GM12864 (cell line): ENCODE results near the gene GSG1L.
"Not testable (repeated sequence)": the region's sequence is repeated elsewhere in the genome, so short reads cannot be mapped to it uniquely, and the experiment has no call there.

Experiments
- DNase-seq: peaks from one replicate; pipeline ENCODE4 v3.0.0-alpha.2; 2011; ENCODE audit warnings: low read depth
- H3K4me3 ChIP-seq: 2 replicates; pipeline ENCODE4 v1.5.1; 2011; ENCODE audit warnings: mild to moderate bottlenecking, low read depth, low read length, control low read depth
- CTCF ChIP-seq: IDR thresholded peaks from 2 replicates; pipeline ENCODE4 v1.5.1; 2011; ENCODE audit warnings: low read depth, mild to moderate bottlenecking, moderate library complexity, low read length, control low read depth, inconsistent platforms; ENCODE audit errors: missing control alignments

GSG1L gene

DNA sequence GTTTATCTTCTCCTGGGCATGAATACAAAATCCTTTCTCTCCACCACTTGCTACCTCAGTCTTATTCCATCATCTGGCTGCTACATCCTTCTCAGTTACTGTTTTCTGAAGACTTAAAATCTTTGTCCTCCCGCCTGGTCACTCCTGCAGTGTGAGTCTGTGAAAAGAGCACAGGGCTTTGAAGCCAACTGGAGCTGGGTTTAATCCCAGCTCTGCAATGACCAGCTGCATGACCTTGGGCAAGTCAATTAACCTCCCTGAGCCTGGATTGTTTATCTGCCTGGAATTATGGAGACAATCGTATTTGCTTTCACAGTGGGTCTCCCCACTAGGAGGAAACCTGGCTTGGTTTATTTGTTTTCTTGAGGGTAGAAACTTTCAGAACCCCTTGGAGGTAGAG lies 183.2 kb downstream of the GSG1L start:
- no peak overlapping the region for H3K4me3 ChIP-seq
- DNase-seq, result no peak
- TF ChIP-seq CTCF, result no peak

DNA sequence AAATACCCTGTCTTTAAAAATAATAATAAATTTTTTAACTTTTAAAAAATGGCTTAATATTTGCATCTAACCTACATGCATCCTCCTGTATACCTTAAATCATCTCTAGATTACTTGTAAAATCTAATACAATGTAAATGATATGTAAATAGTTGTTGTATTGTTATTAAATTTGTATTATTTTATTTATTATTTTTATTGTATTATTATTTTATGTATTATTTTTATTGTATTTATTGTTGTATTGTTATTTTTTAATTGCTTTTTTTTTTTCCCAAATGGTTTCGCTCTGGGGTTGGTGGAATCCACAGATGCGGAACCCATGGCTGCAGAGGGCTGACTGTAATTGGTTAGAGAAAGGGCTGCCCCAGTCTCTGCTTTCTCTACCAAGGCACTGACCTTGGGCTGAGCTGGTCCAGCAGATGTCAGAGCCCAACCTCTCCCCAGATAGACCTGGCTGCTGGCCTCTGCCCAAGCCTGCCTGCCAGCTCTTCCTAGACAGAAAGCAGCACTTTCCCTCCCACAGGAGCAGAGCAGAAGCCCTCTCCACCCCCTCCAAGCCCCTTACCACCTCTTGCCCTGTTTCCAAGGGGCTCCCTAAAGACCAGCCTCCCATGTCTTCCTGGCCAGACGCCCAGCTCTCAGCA lies 183.8 kb downstream of the GSG1L start:
- H3K4me3 ChIP-seq, result no peak overlapping the region
- TF ChIP-seq CTCF, result no peak
- DNase-seq, result no peak

GRCh38 chr16:27872627-27873026 lies 190.9 kb downstream of the GSG1L start:
- not testable (repeated sequence) for DNase-seq, H3K4me3 ChIP-seq

DNA sequence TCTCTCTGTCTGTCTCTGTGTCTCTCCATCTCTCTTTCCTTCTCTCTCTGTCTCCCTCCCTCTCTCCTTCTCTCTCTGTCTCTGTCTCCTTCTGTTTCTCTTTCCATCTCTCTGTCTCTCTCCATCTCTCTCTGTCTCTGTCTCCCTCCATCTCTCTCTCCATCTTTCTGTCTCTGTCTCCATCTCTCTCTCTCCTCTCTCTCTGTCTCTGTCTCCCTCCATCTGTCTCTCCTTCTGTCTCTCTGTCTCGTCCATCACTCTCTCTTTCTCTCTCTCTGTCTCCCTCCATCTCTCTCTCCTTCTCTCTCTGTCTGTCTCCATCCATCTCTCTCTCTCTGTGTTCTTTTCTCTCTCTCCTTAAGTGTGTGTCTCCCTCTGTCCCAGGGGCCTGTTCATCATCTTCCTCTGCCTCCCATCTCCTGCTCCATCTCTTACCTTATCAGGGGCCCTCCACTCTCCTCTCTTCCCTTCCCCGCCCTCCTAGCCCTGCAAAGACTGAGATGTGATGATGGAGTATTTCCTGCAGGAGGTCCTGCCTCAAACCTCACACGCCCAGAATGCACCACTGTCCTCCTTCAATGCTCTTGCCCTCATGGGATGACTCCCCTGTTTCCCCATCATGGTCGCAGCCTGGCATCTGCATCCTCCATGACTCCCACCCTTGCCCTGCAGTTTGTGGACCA lies 193.3 kb downstream of the GSG1L start:
- H3K4me3 ChIP-seq, result no peak overlapping the region
- no peak for DNase-seq
- TF ChIP-seq CTCF, result no peak

DNA sequence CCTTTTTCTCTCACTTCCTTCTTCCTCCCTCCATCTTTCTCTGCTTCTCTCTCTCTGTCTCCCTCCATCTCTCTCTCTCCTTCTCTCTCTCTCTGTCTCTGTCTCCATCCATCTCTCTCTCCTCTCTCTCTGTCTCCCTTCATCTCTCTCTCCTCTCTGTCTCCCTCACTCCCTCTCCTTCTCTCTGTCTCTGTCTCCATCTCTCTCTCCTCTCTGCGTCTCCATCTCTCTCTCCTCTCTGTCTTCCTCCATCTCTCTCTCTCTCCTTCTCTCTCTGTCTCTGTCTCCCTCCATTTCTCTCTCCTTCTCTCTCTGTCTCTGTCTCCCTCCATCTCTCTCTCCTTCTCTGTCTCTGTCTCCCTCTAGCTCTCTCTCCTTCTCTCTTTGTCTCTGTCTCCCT lies 194.1 kb downstream of the GSG1L start:
- TF ChIP-seq CTCF, result no peak
- H3K4me3 ChIP-seq, result no peak overlapping the region
- no peak for DNase-seq

DNA sequence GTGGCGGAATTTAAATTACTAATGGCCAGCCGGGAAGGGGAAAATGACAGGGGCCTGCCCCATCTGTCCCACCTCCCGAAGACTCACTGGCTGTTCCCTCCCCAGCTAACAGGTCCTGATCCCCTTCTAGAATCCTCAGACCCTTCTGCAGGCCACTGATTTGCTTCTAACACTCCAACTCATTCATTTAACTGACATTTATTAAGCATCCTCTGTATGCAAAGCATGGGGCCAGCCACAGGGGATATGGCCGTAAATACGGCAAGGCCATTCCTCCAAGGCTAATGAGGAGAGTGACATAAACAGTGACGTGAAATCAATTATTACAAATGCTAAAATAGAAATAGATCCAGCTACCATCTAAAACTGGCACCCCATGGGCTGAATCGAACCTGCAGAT lies 195.3 kb downstream of the GSG1L start:
- no peak for TF ChIP-seq CTCF
- H3K4me3 ChIP-seq, result no peak overlapping the region
- no peak for DNase-seq

DNA sequence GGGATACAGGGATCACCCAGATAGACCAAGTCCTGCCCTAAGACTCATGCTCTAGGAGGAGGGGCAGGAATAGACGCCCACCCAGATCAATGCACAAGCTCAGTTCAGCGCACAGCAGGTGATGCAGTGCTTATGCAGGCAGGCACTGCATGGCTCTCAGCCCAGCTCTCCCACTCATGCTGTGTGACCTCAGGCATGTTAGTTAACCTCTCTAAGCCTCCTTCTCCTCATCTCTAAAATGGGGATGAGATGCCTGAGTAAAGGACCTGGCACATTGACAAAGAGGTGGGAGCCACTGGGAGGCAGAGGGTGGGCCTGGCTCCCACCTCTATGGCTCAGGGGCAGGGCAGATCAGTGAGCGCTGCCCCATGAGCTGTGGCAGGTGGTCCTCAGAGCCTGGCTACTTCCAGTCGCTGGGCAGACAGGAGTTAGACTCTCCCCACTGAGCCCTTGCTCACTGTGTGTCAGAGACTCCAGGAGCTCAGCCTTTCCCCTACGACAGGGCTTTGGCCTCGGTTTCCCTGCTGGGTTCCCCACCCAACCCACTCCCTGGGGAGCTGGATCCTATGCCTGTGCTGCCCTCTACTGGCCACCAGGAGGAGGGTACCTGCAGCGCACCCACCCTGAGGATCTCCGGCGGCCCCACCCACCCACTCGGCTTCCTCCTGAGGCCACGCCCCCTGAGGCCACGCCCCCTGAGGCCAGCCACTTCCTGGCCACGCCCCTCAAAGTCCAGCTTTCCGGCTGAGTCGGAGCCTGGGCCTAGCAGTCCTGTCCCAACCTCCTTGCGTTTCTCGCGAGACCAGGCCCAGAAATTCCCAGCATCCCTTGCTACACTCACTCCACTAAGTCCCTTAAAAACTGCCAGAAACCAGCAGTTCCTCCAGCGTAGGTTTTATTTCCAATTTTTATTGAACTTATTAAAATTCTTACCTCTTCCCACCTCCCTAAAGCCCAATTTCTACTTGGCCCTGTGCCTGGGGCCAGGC lies 196.1 kb downstream of the GSG1L start:
- DNase-seq, result peak; percentile 18
- peak; percentile 66 for TF ChIP-seq CTCF
- H3K4me3 ChIP-seq, result no peak overlapping the region
